Measurements from ENCODE around the gene PCDHGA3. TPM values are rescaled to one million over a fixed set of nuclear protein-coding genes. Genes with fewer than 3 reads are reported as not detected.
A peak's percentile ranks its signal among the peaks of the same experiment; 100 is the strongest.
"Not testable (repeated sequence)": the region's sequence is repeated elsewhere in the genome, so short reads cannot be mapped to it uniquely, and the experiment has no call there.

PCDHGA3 gene
- total and polyA plus RNA-seq, 12 donors, result 0.27 to 6.2 (median 2.2) TPM

DNA sequence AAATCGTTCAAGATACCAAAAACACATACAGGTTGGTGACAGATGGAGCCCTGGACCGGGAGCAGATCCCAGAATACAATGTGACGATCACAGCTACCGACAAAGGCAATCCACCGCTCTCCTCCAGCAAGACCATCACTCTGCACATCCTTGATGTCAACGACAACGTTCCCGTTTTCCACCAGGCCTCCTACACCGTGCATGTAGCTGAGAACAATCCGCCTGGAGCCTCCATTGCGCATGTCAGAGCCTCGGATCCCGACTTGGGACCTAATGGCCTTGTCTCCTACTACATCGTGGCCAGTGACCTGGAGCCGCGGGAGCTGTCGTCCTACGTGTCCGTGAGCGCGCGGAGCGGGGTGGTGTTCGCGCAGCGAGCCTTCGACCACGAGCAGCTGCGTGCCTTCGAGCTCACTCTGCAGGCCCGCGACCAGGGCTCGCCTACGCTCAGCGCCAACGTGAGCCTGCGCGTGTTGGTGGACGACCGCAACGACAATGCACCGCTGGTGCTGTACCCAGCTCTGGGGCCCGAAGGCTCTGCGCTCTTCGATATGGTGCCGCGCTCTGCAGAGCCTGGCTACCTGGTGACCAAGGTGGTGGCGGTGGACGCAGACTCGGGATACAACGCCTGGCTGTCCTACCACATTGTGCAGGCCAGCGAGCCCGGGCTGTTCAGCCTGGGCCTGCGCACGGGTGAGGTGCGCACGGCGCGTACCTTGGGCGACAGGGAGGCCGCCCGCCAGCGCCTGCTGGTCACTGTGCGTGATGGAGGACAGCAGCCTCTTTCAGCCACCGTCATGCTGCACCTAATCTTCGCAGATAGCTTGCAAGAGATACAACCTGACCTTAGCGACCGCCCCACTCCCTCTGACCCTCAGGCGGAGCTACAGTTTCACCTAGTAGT is 28.2 kb downstream of the PCDHGA3 start:
- Histone ChIP-seq H3K4me1 (replicated peaks in 1 of 2) (no peaks in the 10 kb centered on the region), H3K9me3 (replicated peaks in 1 of 3) (peaks cover 2 to 37% (median 4%) of the 10 kb centered on the region in 3 donors), H3K36me3 (replicated peaks in 1 of 2) (no peaks in the 10 kb centered on the region), H3K27me3 (no peaks in the 10 kb centered on the region), H3K27ac (no peak overlapping the region), H3K4me3 (no peak overlapping the region)
- DNase-seq, result no peak
- 26 to 32% (median 27%) methylated on average over 8 to 69 of the region's 69 CpGs for WGBS, 4 donors
- intact Hi-C loops (cut with DNase I), result no loop called here
- no peak for TF ChIP-seq POLR2A (IDR thresholded peaks at IDR 0.05)
- TF ChIP-seq, protein P1, sequence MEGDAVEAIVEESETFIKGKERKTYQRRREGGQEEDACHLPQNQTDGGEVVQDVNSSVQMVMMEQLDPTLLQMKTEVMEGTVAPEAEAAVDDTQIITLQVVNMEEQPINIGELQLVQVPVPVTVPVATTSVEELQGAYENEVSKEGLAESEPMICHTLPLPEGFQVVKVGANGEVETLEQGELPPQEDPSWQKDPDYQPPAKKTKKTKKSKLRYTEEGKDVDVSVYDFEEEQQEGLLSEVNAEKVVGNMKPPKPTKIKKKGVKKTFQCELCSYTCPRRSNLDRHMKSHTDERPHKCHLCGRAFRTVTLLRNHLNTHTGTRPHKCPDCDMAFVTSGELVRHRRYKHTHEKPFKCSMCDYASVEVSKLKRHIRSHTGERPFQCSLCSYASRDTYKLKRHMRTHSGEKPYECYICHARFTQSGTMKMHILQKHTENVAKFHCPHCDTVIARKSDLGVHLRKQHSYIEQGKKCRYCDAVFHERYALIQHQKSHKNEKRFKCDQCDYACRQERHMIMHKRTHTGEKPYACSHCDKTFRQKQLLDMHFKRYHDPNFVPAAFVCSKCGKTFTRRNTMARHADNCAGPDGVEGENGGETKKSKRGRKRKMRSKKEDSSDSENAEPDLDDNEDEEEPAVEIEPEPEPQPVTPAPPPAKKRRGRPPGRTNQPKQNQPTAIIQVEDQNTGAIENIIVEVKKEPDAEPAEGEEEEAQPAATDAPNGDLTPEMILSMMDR (IDR thresholded peaks at IDR 0.05), result no peak

DNA sequence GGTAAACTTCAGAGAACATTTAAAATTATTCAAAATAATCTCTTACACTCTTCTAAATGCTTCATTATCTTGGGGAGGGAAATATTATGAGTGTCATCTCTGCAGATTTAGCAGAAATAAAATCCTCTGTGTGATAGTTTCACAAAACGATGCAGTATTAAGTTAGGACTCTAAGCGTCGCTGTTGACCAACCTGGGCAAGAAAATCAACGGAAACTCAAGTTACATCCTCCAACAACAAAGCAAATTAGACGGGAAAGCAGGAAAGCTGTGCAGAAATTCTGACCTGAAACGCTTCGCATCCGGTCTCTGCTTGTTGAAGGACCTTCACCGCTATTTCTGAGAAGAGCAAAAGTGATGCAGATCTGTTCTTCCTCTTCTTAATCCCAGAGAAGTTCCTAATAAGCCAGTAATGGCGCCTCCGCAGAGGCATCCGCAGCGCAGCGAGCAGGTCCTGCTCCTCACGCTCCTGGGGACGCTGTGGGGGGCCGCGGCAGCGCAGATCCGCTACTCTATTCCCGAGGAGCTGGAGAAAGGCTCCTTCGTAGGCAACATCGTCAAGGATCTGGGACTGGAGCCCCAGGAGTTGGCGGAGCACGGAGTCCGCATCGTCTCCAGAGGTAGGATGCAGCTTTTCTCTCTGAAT is 30.2 kb downstream of the PCDHGA3 start, which contains the start of gene PCDHGA6:
Gene PCDHGA6, plus strand, starts transcription at position 219 of the 645 bp plus-strand sequence. Its CDS starts 193 bp downstream, at position 412.
- Histone ChIP-seq H3K27ac (no peak within 1 kb of the TSS), H3K4me3 (peak within 1 kb of the TSS in 1 of 4 donors; percentile 20)
- TF ChIP-seq POLR2A (IDR thresholded peaks at IDR 0.05), result no peak
- TF ChIP-seq, protein P1 (IDR thresholded peaks at IDR 0.05), result peak in 4 of 6 experiments; percentile 11 to 30 (median 24)

DNA sequence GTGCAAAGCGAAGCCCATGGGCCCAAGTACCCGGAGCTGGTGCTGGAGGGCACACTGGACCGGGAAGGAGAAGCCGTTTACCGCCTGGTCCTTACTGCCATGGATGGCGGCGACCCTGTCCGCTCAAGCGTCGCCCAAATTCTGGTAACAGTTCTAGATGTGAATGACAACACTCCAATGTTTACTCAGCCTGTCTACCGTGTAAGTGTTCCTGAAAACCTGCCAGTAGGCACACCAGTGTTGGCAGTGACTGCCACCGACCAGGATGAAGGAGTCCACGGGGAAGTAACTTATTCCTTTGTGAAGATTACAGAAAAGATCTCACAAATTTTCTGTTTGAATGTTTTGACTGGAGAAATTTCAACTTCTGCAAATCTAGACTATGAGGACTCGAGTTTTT is 31.0 kb downstream of the PCDHGA3 start:
- WGBS, 4 donors, result 50 to 67% (median 59%) methylated on average over 14 of the region's 14 CpGs
- intact Hi-C loops (cut with DNase I), result no loop called here
- TF ChIP-seq, protein P1 (IDR thresholded peaks at IDR 0.05), result no peak
- TF ChIP-seq POLR2A (IDR thresholded peaks at IDR 0.05), result no peak
- Histone ChIP-seq H3K4me1 (replicated peaks in 1 of 2) (no peaks in the 10 kb centered on the region), H3K27ac (no peak overlapping the region), H3K4me3 (peak overlapping the region in 1 of 4 donors; percentile 7), H3K9me3 (replicated peaks in 1 of 3) (peaks cover 4 to 41% (median 8%) of the 10 kb centered on the region in 3 donors), H3K27me3 (no peaks in the 10 kb centered on the region), H3K36me3 (replicated peaks in 1 of 2) (no peaks in the 10 kb centered on the region)
- DNase-seq, result no peak

More for the DNA sequence above, 30.2 kb downstream of the PCDHGA3 start, which contains the start of gene PCDHGA6:
- no peaks in the 10 kb centered on the region for H3K36me3 ChIP-seq (replicated peaks in 1 of 2)
- no peaks in the 10 kb centered on the region for H3K27me3 ChIP-seq
- no peak for DNase-seq
- intact Hi-C loops (cut with DNase I), result no loop called here
- H3K4me1 ChIP-seq (replicated peaks in 1 of 2), result no peaks in the 10 kb centered on the region
- H3K9me3 ChIP-seq (replicated peaks in 1 of 3), result peaks cover 3 to 41% (median 8%) of the 10 kb centered on the region in 3 donors
- 10 to 18% (median 15%) methylated on average over 23 to 27 of the region's 27 CpGs for WGBS, 4 donors

DNA sequence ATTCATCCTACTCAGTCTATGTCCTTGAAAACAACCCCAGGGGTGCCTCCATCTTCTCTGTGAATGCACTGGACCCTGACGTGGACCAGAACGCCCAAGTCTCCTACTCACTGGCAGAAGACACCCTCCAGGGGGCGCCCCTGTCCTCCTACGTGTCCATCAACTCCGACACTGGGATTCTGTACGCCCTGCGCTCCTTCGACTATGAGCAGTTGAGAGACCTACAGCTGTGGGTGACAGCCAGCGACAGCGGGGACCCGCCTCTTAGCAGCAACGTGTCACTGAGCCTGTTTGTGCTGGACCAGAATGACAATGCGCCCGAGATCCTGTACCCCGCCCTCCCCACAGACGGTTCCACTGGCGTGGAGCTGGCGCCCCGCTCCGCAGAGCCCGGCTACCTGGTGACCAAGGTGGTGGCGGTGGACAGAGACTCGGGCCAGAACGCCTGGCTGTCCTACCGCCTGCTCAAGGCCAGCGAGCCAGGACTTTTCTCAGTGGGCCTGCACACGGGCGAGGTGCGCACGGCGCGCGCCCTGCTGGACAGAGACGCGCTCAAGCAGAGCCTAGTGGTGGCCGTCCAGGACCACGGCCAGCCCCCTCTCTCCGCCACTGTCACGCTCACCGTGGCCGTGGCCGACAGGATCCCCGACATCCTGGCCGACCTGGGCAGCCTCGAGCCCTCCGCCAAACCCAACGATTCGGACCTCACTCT is 32.0 kb downstream of the PCDHGA3 start:
- H3K27ac ChIP-seq; intact Hi-C loops (cut with DNase I); H3K4me3 ChIP-seq; H3K27me3 ChIP-seq; H3K4me1 ChIP-seq (replicated peaks in 1 of 2); H3K36me3 ChIP-seq (replicated peaks in 1 of 2); DNase-seq: not testable (repeated sequence)
- peaks cover 4 to 41% (median 8%) of the 10 kb centered on the region in 3 donors for H3K9me3 ChIP-seq (replicated peaks in 1 of 3)
- WGBS, 4 donors, result 42 to 50% (median 47%) methylated on average over 2 to 39 of the region's 48 CpGs
